ENCODE results near the gene IMMP2L. TPM values are rescaled to one million over a fixed set of nuclear protein-coding genes. Genes with fewer than 3 reads are reported as not detected.

IMMP2L gene
- polyA plus RNA-seq, 1 experiment, result 5.8 TPM

- no peak for DNase-seq (ENCODE audit: low read depth)
- H3K4me3 ChIP-seq (ENCODE audit: low read depth, low read length), result no peak overlapping the region
- ChIA-PET POLR2A (no interaction called here), CTCF (no interaction called here)
- H3K36me3 ChIP-seq (ENCODE audit: control insufficient read depth, insufficient read depth, low read length), result no peaks in the 10 kb centered on the region
- no peaks in the 10 kb centered on the region for H3K27me3 ChIP-seq (ENCODE audit: control insufficient read depth, insufficient read depth, low read length)
- TF ChIP-seq, protein P1, sequence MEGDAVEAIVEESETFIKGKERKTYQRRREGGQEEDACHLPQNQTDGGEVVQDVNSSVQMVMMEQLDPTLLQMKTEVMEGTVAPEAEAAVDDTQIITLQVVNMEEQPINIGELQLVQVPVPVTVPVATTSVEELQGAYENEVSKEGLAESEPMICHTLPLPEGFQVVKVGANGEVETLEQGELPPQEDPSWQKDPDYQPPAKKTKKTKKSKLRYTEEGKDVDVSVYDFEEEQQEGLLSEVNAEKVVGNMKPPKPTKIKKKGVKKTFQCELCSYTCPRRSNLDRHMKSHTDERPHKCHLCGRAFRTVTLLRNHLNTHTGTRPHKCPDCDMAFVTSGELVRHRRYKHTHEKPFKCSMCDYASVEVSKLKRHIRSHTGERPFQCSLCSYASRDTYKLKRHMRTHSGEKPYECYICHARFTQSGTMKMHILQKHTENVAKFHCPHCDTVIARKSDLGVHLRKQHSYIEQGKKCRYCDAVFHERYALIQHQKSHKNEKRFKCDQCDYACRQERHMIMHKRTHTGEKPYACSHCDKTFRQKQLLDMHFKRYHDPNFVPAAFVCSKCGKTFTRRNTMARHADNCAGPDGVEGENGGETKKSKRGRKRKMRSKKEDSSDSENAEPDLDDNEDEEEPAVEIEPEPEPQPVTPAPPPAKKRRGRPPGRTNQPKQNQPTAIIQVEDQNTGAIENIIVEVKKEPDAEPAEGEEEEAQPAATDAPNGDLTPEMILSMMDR (IDR thresholded peaks at IDR 0.05; ENCODE audit: insufficient read depth, low read depth, low read length), result no peak
These were observed 216.1 kb downstream of the IMMP2L start for GRCh38 chr7:111346219-111346618.

DNA sequence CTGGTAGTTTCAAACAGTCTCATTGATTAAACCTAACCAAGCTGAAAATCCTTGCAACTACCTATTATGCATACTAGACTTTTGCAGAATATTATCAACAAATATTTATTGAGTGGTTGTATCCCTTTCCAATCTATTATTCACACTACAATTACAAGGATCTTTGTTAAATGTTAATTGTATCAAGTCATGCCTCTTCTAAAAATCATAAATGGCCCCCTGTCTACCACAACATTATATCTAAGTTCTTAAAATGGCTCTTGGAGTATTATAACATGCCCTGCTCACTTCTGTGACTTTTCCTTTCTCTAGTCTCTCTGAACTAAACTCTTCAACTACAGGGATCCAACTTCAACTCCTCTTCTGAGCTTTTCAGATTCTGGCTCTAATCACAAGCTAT lies 219.3 kb downstream of the IMMP2L start:
- H3K36me3 ChIP-seq (ENCODE audit: control insufficient read depth, insufficient read depth, low read length), result no peaks in the 10 kb centered on the region
- DNase-seq (ENCODE audit: low read depth), result no peak
- no peaks in the 10 kb centered on the region for H3K27me3 ChIP-seq (ENCODE audit: control insufficient read depth, insufficient read depth, low read length)
- ChIA-PET CTCF (no interaction called here), POLR2A (no interaction called here)
- H3K4me3 ChIP-seq (ENCODE audit: low read depth, low read length), result no peak overlapping the region
- TF ChIP-seq, protein P1 (IDR thresholded peaks at IDR 0.05; ENCODE audit: insufficient read depth, low read depth, low read length), result no peak

GRCh38 chr7:111339006-111339405 lies 223.3 kb downstream of the IMMP2L start:
- Histone ChIP-seq H3K27me3 (ENCODE audit: control insufficient read depth, insufficient read depth, low read length) (no peaks in the 10 kb centered on the region), H3K36me3 (ENCODE audit: control insufficient read depth, insufficient read depth, low read length) (no peaks in the 10 kb centered on the region), H3K4me3 (ENCODE audit: low read depth, low read length) (no peak overlapping the region)
- TF ChIP-seq, protein P1 (IDR thresholded peaks at IDR 0.05; ENCODE audit: insufficient read depth, low read depth, low read length), result no peak
- DNase-seq (ENCODE audit: low read depth), result no peak
- CTCF ChIA-PET, result no interaction called here
- POLR2A ChIA-PET, result no interaction called here

- POLR2A ChIA-PET, result no interaction called here
- CTCF ChIA-PET, result no interaction called here
- TF ChIP-seq, protein P1 (IDR thresholded peaks at IDR 0.05; ENCODE audit: insufficient read depth, low read depth, low read length), result no peak
- Histone ChIP-seq H3K36me3 (ENCODE audit: control insufficient read depth, insufficient read depth, low read length) (no peaks in the 10 kb centered on the region), H3K27me3 (ENCODE audit: control insufficient read depth, insufficient read depth, low read length) (no peaks in the 10 kb centered on the region), H3K4me3 (ENCODE audit: low read depth, low read length) (no peak overlapping the region)
- no peak for DNase-seq (ENCODE audit: low read depth)
These were observed 229.3 kb downstream of the IMMP2L start for GRCh38 chr7:111333010-111333409.

DNA sequence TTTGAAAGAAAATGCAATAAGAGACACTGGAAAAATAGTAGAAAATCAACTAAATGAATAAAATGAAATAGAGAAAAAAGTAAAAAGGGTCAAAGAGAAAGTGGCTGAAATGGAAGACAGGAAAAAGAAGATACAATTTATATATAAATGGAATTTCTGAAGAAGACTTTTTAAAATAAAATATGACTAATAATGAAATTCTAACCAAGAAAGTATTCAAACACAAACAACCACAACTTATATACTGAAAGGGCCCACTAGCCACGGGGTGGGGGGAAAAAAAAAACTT lies 232.1 kb downstream of the IMMP2L start:
- CTCF ChIA-PET, result interaction anchor here (0.7 kb wide), 1 partner anchor 108 kb away, joined by 3 read pairs; no protein-coding TSS in a partner anchor
- TF ChIP-seq, protein P1 (IDR thresholded peaks at IDR 0.05; ENCODE audit: insufficient read depth, low read depth, low read length), result no peak

More for the DNA sequence above, 232.1 kb downstream of the IMMP2L start:
- H3K4me3 ChIP-seq (ENCODE audit: low read depth, low read length), result no peak overlapping the region
- DNase-seq (ENCODE audit: low read depth), result no peak
- no peaks in the 10 kb centered on the region for H3K36me3 ChIP-seq (ENCODE audit: control insufficient read depth, insufficient read depth, low read length)
- no peaks in the 10 kb centered on the region for H3K27me3 ChIP-seq (ENCODE audit: control insufficient read depth, insufficient read depth, low read length)
- POLR2A ChIA-PET, result no interaction called here
